ELR (cell line): ENCODE measurements around the gene LPAR1.
"Not testable (repeated sequence)": the region's sequence is repeated elsewhere in the genome, so short reads cannot be mapped to it uniquely, and the experiment has no call there.

Experiments
- DNase-seq: peaks from one replicate; pipeline ENCODE4 v3.0.0-alpha.2; 2015; ENCODE audit warnings: low read depth

LPAR1 gene

GRCh38 chr9:110872920-110873319, 165.3 kb downstream of the LPAR1 start:
- no peak for DNase-seq

- DNase-seq: no peak
Observed at GRCh38 chr9:110871736-110872135, 166.5 kb downstream of the LPAR1 start.

- DNase-seq: no peak
Observed at GRCh38 chr9:110869931-110870330, 168.3 kb downstream of the LPAR1 start.

- peak; percentile 37 for DNase-seq
Observed at GRCh38 chr9:110864011-110864410, 174.3 kb downstream of the LPAR1 start.

- not testable (repeated sequence) for DNase-seq
Observed at GRCh38 chr9:110861370-110862110, 176.7 kb downstream of the LPAR1 start.

- no peak for DNase-seq
Observed at GRCh38 chr9:110856772-110857171, 181.5 kb downstream of the LPAR1 start.

- no peak for DNase-seq
Observed at GRCh38 chr9:110850401-110851135, 187.7 kb downstream of the LPAR1 start.

- no peak for DNase-seq
Observed at GRCh38 chr9:110847671-110848070, 190.6 kb downstream of the LPAR1 start.

- peak; percentile 32 for DNase-seq
Observed at GRCh38 chr9:110846215-110846614, 192.1 kb downstream of the LPAR1 start.

- no peak for DNase-seq
Observed at GRCh38 chr9:110844121-110844520, 194.1 kb downstream of the LPAR1 start.

GRCh38 chr9:110842986-110843385, 195.3 kb downstream of the LPAR1 start:
- peak; percentile 32 for DNase-seq

- peak; percentile 46 for DNase-seq
Observed at GRCh38 chr9:110842169-110842568, 196.1 kb downstream of the LPAR1 start.

- no peak for DNase-seq
Observed at GRCh38 chr9:110837401-110838005, 200.8 kb downstream of the LPAR1 start.

- peak; percentile 57 for DNase-seq
Observed at GRCh38 chr9:110835859-110836271, 202.4 kb downstream of the LPAR1 start.

GRCh38 chr9:110835404-110835803, 202.9 kb downstream of the LPAR1 start:
- DNase-seq: peak; percentile 97

- DNase-seq: peak; percentile 28
Observed at GRCh38 chr9:110832926-110833325, 205.3 kb downstream of the LPAR1 start.

- no peak for DNase-seq
Observed at GRCh38 chr9:110830495-110830894, 207.8 kb downstream of the LPAR1 start.

GRCh38 chr9:110828264-110828663, 210.0 kb downstream of the LPAR1 start:
- DNase-seq: peak; percentile 25

- DNase-seq: not testable (repeated sequence)
Observed at GRCh38 chr9:110826400-110826799, 211.9 kb downstream of the LPAR1 start.

GRCh38 chr9:110825950-110826349, 212.3 kb downstream of the LPAR1 start:
- DNase-seq: no peak

GRCh38 chr9:110825129-110825528, 213.1 kb downstream of the LPAR1 start:
- not testable (repeated sequence) for DNase-seq
